Parathyroid adenoma (tissue), 2 donors: ENCODE results near the gene CYB561D1.
A peak's percentile ranks its signal among the peaks of the same experiment; 100 is the strongest.

ENCODE experiments used
- H2AFZ ChIP-seq: fragments of 300-600 bp; sonication (generic); one replicate; pipeline ENCODE4 v1.7.0; 2017; ENCODE audit warnings: antibody characterized with exemption, mild to moderate bottlenecking
- H3K27ac ChIP-seq: fragments of 300-600 bp; sonication (generic); one replicate; pipeline ENCODE4 v1.7.0; 2017
- H3K27me3 ChIP-seq: fragments of 300-600 bp; sonication (generic); one replicate; pipeline ENCODE4 v1.7.0; 2017; ENCODE audit warnings: low read length; ENCODE audit not compliant: control insufficient read depth, insufficient read depth
- H3K36me3 ChIP-seq: fragments of 300-600 bp; sonication (generic); one replicate; pipeline ENCODE4 v1.7.0; 2017; ENCODE audit warnings: low read length; ENCODE audit not compliant: control insufficient read depth, insufficient read depth
- H3K4me1 ChIP-seq: fragments of 300-600 bp; sonication (generic); one replicate; pipeline ENCODE4 v1.7.0; 2017; ENCODE audit warnings: control low read depth
- H3K4me2 ChIP-seq: fragments of 300-600 bp; sonication (generic); one replicate; pipeline ENCODE4 v1.7.0; 2017; ENCODE audit warnings: low read length
- H3K4me3 ChIP-seq: fragments of 300-600 bp; sonication (generic); one replicate; pipeline ENCODE4 v1.7.0; 2017; ENCODE audit warnings: low read depth, low read length
- H3K79me2 ChIP-seq: fragments of 300-600 bp; sonication (generic); one replicate; pipeline ENCODE4 v1.7.0; 2017; ENCODE audit warnings: control low read depth
- H3K9ac ChIP-seq: fragments of 300-600 bp; sonication (generic); one replicate; pipeline ENCODE4 v1.7.0; 2017; ENCODE audit warnings: mild to moderate bottlenecking
- H3K9me3 ChIP-seq: fragments of 300-600 bp; sonication (generic); one replicate; pipeline ENCODE4 v1.7.0; 2017; ENCODE audit warnings: low read length; ENCODE audit not compliant: control insufficient read depth
- TF ChIP-seq, protein P1 (sequence below): fragments of 300-600 bp; sonication (generic); IDR thresholded peaks from one replicate; pipeline ENCODE4 v1.7.0; 2017; ENCODE audit warnings: antibody characterized with exemption, mild to moderate bottlenecking
- donor health status: primary hyperparathyroidism.

CYB561D1 gene

DNA sequence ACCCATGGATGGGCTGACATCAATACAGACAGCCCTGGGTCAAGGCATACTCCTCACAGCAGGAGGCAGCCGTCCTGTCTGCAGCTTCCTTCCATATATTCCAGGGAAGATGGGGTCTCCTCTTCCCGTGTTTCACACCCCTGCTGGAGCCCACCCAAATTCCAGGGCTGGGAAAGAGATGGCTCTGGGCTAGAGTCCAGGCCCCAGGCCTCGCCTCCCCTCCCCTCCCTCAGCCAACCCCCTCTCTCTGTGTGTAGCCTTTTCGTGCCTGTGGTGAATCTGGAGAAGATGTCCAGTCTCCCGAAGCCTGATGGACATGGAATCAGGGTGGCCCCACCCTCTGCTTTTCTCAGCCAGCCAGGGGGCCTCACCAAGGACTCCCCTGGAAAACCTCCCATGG, 6.6 kb upstream of the CYB561D1 start:
- H3K4me3 ChIP-seq, result no peak overlapping the region
- H3K27me3 ChIP-seq, result no peaks in the 10 kb centered on the region
- no peak overlapping the region for H3K4me2 ChIP-seq
- TF ChIP-seq, protein P1, sequence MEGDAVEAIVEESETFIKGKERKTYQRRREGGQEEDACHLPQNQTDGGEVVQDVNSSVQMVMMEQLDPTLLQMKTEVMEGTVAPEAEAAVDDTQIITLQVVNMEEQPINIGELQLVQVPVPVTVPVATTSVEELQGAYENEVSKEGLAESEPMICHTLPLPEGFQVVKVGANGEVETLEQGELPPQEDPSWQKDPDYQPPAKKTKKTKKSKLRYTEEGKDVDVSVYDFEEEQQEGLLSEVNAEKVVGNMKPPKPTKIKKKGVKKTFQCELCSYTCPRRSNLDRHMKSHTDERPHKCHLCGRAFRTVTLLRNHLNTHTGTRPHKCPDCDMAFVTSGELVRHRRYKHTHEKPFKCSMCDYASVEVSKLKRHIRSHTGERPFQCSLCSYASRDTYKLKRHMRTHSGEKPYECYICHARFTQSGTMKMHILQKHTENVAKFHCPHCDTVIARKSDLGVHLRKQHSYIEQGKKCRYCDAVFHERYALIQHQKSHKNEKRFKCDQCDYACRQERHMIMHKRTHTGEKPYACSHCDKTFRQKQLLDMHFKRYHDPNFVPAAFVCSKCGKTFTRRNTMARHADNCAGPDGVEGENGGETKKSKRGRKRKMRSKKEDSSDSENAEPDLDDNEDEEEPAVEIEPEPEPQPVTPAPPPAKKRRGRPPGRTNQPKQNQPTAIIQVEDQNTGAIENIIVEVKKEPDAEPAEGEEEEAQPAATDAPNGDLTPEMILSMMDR, result no peak
- peaks cover 3% of the 10 kb centered on the region for H3K4me1 ChIP-seq
- no peak overlapping the region for H2AFZ ChIP-seq
- H3K36me3 ChIP-seq, result no peaks in the 10 kb centered on the region
- H3K9me3 ChIP-seq, result no peaks in the 10 kb centered on the region
- no peak overlapping the region for H3K27ac ChIP-seq
- no peaks in the 10 kb centered on the region for H3K79me2 ChIP-seq
- no peak overlapping the region for H3K9ac ChIP-seq

DNA sequence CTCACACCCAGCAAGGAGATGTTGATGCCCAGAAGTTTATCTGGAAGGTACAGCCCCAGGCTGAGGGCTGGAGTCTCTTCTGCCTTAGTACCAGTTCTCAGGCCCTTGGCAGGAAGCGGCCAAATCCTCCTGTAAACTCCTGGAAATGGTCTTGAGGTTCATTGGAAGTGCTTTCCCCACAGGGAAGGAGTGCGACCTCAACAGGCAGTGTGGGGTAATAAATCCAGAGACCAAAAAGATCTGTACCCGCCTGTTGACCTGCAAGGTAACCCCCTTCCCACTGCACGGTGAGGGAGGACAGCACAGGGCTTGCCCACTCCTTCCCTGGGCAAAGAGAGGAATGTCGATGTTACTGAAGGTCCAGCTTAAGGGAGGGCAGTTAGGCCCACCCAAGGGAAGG, 5.7 kb upstream of the CYB561D1 start:
- H3K79me2 ChIP-seq, result no peaks in the 10 kb centered on the region
- H3K9me3 ChIP-seq, result no peaks in the 10 kb centered on the region
- no peak overlapping the region for H3K4me2 ChIP-seq
- no peak overlapping the region for H3K27ac ChIP-seq
- H3K4me1 ChIP-seq, result peaks cover 2% of the 10 kb centered on the region
- no peaks in the 10 kb centered on the region for H3K27me3 ChIP-seq
- TF ChIP-seq, protein P1, result no peak
- no peak overlapping the region for H2AFZ ChIP-seq
- H3K36me3 ChIP-seq, result no peaks in the 10 kb centered on the region
- no peak overlapping the region for H3K4me3 ChIP-seq
- H3K9ac ChIP-seq, result no peak overlapping the region

DNA sequence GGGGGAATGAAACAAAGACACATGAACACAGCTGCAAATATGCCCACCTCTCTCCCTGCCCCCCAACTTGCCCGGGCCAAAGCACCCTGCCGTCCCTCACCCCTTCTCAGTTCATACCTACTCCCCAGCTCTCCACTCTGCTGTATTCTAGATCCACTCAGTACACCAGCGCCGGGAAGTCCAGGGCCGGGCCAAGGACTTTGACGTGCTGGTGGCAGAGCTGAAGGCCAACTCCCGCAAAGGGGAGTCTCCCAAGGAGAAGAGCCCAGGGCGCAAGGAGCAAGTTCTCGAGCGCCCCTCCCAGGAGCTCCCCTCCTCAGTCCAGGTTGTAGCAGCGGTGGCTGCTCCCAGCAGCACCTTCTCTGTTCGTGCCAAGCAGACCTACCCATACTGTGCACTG, 5.2 kb upstream of the CYB561D1 start:
- TF ChIP-seq, protein P1, result no peak
- Histone ChIP-seq H3K9me3 (no peaks in the 10 kb centered on the region), H3K27me3 (no peaks in the 10 kb centered on the region), H2AFZ (no peak overlapping the region), H3K27ac (no peak overlapping the region), H3K4me2 (no peak overlapping the region), H3K79me2 (no peaks in the 10 kb centered on the region), H3K9ac (no peak overlapping the region), H3K4me3 (no peak overlapping the region), H3K4me1 (no peaks in the 10 kb centered on the region), H3K36me3 (no peaks in the 10 kb centered on the region)

- Histone ChIP-seq H3K9ac (no peak overlapping the region), H3K36me3 (no peaks in the 10 kb centered on the region)
Observed at GRCh38 chr1:109490029-109490933, 3.6 kb upstream of the CYB561D1 start.

More at GRCh38 chr1:109490029-109490933, 3.6 kb upstream of the CYB561D1 start:
- no peaks in the 10 kb centered on the region for H3K9me3 ChIP-seq
- H3K4me2 ChIP-seq, result no peak overlapping the region
- no peak overlapping the region for H3K27ac ChIP-seq
- no peaks in the 10 kb centered on the region for H3K79me2 ChIP-seq
- no peak overlapping the region for H3K4me3 ChIP-seq
- no peaks in the 10 kb centered on the region for H3K4me1 ChIP-seq
- no peaks in the 10 kb centered on the region for H3K27me3 ChIP-seq
- H2AFZ ChIP-seq, result no peak overlapping the region
- TF ChIP-seq, protein P1, result peak; percentile 68
